Cerebellar nuclear complex (tissue), 1 donor: ENCODE results near the gene ABHD12.
"Not testable (repeated sequence)": the region's sequence is repeated elsewhere in the genome, so short reads cannot be mapped to it uniquely, and the experiment has no call there.

Source experiments
- DNase-seq, 2 experiments: peaks; one replicate each; lab custom pipeline; 2025; lab: John Stamatoyannopoulos, UW

Gene ABHD12

GRCh38 chr20:25277051-25277801 lies 113.4 kb downstream of the ABHD12 start:
- DNase-seq, result no peak

- DNase-seq, result no peak
These were observed 114.0 kb downstream of the ABHD12 start for GRCh38 chr20:25276533-25277050.

- no peak for DNase-seq
These were observed 114.7 kb downstream of the ABHD12 start for GRCh38 chr20:25275813-25276532.

- no peak for DNase-seq
These were observed 115.5 kb downstream of the ABHD12 start for GRCh38 chr20:25274891-25275812.

- no peak for DNase-seq
These were observed 116.2 kb downstream of the ABHD12 start for GRCh38 chr20:25274481-25274880.

GRCh38 chr20:25273541-25274358 lies 116.9 kb downstream of the ABHD12 start:
- DNase-seq, result peak in 1 of 2 experiments; percentile 39

GRCh38 chr20:25273046-25273445 lies 117.6 kb downstream of the ABHD12 start:
- DNase-seq, result no peak

- no peak for DNase-seq
These were observed 118.2 kb downstream of the ABHD12 start for GRCh38 chr20:25272223-25273000.

- DNase-seq, result no peak
These were observed 119.0 kb downstream of the ABHD12 start for GRCh38 chr20:25271486-25272222.

- DNase-seq, result no peak
These were observed 119.8 kb downstream of the ABHD12 start for GRCh38 chr20:25270829-25271251.

- DNase-seq, result no peak
These were observed 120.8 kb downstream of the ABHD12 start for GRCh38 chr20:25269833-25270170.

- no peak for DNase-seq
These were observed 121.4 kb downstream of the ABHD12 start for GRCh38 chr20:25269057-25269832.

- DNase-seq, result not testable (repeated sequence)
These were observed 129.7 kb downstream of the ABHD12 start for GRCh38 chr20:25260770-25261437.

GRCh38 chr20:25259788-25260254 lies 130.8 kb downstream of the ABHD12 start:
- DNase-seq, result no peak

- DNase-seq, result no peak
These were observed 131.3 kb downstream of the ABHD12 start for GRCh38 chr20:25259358-25259757.

- no peak for DNase-seq
These were observed 131.8 kb downstream of the ABHD12 start for GRCh38 chr20:25258828-25259227.

- no peak for DNase-seq
These were observed 132.2 kb downstream of the ABHD12 start for GRCh38 chr20:25258476-25258805.

GRCh38 chr20:25257756-25258475 lies 132.7 kb downstream of the ABHD12 start:
- DNase-seq, result no peak
